SU-DHL-6 (cell line): ENCODE measurements around the gene OAS1.

Experiments
- CTCF ChIP-seq: fragments of 200-600 bp; sonication (generic); IDR thresholded peaks from one replicate; pipeline ENCODE4 v1.5.1; 2017; ENCODE audit warnings: antibody characterized with exemption, mild to moderate bottlenecking, low read length, moderate library complexity; ENCODE audit not compliant: insufficient read depth, poor library complexity, severe bottlenecking
- EZH2phosphoT487 ChIP-seq: fragments of 200-600 bp; sonication (generic), shearing (Covaris generic); conservative IDR thresholded peaks from 2 replicates; pipeline ENCODE4 v1.6.1; 2018; ENCODE audit warnings: mild to moderate bottlenecking, antibody characterized with exemption, low read length, moderate library complexity, mixed read lengths

- TF ChIP-seq CTCF (no peak), EZH2phosphoT487 (no peak)
Measured at GRCh38 chr12:112950701-112951100, 43.9 kb downstream of the OAS1 start.
